Hematopoietic multipotent progenitor cell (in vitro differentiated cells): ENCODE results near the gene SLC25A51. TPM values are rescaled to one million over a fixed set of nuclear protein-coding genes. Genes with fewer than 3 reads are reported as not detected.

Experiments used
- DNase-seq, 3 donors: peaks; one replicate each; pipeline ENCODE4 v3.0.0-alpha.2; 2011 to 2015; ENCODE audit warnings: low read depth in 2 of 3, low spot score in 2 of 3
- small RNA-seq: library from RNA; depleted of rRNA; stranded (forward); fragments of <200 nt; gene quantifications from one replicate; pipeline ENCODE3, GENCODE V24; 2012
- total RNA-seq: library from RNA; depleted of rRNA; stranded (reverse); fragments of >200 nt; gene quantifications from one replicate; pipeline ENCODE4 v1.2.3, GENCODE V29; 2012

SLC25A51 gene
- total RNA-seq, 1 donor: 26.7 TPM

DNA sequence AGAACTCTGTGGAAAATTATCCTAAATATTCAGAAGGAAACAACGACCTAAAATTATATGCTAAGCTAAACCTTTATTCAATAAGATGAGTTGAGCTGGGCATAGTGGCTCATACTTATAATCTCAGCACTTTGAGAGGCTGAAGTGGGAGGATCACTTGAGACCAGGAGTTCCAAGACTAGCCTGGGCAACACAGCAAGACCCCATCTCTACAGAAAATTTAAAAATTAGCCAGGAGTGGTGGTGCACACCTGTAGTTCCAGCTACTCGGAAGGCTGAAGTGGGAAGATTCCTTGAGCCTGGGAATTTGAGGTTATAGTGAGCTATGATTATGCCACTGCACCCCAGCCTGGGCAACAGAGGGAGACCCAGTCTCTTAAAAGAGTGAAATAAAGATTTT is 51.7 kb downstream of the SLC25A51 start:
- no peak for DNase-seq

DNA sequence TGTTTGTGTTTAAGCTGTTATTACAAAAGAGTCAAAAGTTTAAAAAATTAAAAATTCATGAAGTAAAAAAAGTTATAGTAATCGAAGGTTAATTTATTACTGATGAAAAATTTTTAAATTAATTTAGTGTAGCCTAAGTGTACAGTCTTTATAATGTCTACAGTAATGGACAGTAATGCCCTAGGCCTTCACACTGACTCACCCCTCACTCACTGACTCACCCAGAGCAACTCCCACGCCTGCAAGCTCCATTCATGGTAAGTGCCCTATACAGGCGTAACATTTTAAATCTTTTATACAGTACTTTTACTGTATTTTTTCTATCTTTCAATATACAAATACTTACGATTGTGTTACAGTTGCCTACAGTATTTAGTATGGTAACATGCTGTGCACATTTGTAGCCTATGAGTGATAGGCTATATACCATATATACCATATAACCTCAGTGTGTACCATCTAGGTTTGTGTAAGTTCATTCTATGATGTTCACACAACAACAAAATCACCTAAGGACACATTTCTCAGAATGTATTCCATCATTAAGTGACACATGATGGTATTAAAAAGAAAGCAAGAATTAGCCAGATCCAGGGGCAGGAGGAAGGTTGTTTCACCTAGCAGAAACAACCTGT is 63.2 kb downstream of the SLC25A51 start:
- no peak for DNase-seq

DNA sequence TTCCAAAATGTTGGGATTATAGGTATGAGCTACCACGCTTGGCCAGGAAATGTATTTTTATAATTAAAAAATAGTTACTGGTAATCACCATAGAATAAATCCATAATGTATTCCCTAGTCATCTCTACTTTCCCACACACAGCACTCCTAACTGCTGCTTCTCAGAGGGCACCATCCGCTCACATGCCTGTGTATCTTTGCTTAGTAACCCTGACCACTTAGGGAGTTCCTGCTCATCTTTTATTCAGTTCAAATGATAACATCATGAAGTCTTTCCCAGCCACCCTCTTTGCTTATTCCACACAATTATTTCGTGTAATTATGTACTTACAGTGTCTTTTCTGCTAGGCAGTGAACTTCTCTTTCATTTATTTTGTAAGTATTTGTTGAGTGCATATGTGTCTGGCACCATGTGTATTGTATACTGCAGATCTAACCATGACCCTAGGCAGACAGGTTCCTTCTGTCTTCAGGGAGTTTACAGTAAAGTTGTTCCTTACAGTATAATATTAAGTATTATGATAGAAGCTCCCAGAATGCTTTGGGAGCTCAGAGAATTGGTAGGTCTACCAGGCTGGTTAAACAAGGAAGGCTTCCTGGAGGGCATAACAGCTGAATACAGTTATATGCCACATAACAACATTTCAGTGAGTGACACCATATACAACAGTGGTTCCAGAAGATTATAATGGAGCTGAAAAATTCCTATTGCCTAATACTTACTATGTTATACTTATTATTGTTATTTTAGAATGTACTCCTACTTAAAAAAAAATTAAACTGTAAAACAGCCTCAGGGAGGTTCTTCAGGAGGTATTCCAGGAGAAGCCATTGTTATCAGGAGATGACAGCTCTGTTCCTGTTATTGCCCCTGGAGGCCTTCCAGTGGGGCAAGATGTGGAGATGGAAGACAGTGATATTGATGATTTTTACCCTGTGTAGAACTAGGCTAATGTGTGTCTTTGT is 64.1 kb downstream of the SLC25A51 start:
- DNase-seq: no peak

Small RNAs within 50 kb of the gene (small RNA-seq; reads per million reads assigned to genes)
- gene RNU7-124P: not detected

Other genes with a start within 250 kb of the SLC25A51 start
- gene TRMT10B, start 150.3 kb downstream of the SLC25A51 start, total RNA-seq: 3.2 TPM
- 46.9 TPM for gene EXOSC3, start 119.1 kb downstream of the SLC25A51 start, total RNA-seq
- 14.3 TPM for gene DCAF10, start 103.3 kb downstream of the SLC25A51 start, total RNA-seq
- 2.2 TPM for gene SHB, start 165.1 kb upstream of the SLC25A51 start, total RNA-seq